BE2C (cell line): ENCODE results near the gene EVL.
A peak's percentile ranks its signal among the peaks of the same experiment; 100 is the strongest.

Experiments
- DNase-seq: peaks from one replicate; pipeline ENCODE4 v3.0.0-alpha.2; 2020
- H3K27me3 ChIP-seq: fragments of 250-450 bp; sonication (Bioruptor Pico); 2 replicates; pipeline ENCODE4 v1.5.1; 2020; ENCODE audit warnings: mild to moderate bottlenecking
- H3K36me3 ChIP-seq: fragments of 250-450 bp; sonication (Bioruptor Pico); 2 replicates; pipeline ENCODE4 v1.5.1; 2020; ENCODE audit warnings: mild to moderate bottlenecking
- H3K4me1 ChIP-seq: fragments of 250-450 bp; sonication (Bioruptor Pico); 2 replicates; pipeline ENCODE4 v1.5.1; 2020
- H3K4me3 ChIP-seq: 2 replicates; pipeline ENCODE4 v1.5.1; 2011; ENCODE audit warnings: low read depth, low read length
- H3K9me3 ChIP-seq: fragments of 250-450 bp; sonication (Bioruptor Pico); 2 replicates; pipeline ENCODE4 v1.5.1; 2020
- TF ChIP-seq, protein P1 (sequence below): IDR thresholded peaks from 2 replicates; pipeline ENCODE4 v1.5.1; 2012; ENCODE audit warnings: mild to moderate bottlenecking, low read depth, low read length

EVL gene

GRCh38 chr14:100106250-100107112 lies 41.3 kb downstream of the EVL start:
- no peak overlapping the region for H3K4me3 ChIP-seq
- TF ChIP-seq, protein P1, sequence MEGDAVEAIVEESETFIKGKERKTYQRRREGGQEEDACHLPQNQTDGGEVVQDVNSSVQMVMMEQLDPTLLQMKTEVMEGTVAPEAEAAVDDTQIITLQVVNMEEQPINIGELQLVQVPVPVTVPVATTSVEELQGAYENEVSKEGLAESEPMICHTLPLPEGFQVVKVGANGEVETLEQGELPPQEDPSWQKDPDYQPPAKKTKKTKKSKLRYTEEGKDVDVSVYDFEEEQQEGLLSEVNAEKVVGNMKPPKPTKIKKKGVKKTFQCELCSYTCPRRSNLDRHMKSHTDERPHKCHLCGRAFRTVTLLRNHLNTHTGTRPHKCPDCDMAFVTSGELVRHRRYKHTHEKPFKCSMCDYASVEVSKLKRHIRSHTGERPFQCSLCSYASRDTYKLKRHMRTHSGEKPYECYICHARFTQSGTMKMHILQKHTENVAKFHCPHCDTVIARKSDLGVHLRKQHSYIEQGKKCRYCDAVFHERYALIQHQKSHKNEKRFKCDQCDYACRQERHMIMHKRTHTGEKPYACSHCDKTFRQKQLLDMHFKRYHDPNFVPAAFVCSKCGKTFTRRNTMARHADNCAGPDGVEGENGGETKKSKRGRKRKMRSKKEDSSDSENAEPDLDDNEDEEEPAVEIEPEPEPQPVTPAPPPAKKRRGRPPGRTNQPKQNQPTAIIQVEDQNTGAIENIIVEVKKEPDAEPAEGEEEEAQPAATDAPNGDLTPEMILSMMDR = no peak; the same call in 1 of the 2 replicates
- peaks cover 10% of the 10 kb centered on the region for H3K4me1 ChIP-seq
- DNase-seq = no peak
- H3K36me3 ChIP-seq = peaks cover 8% of the 10 kb centered on the region
- H3K27me3 ChIP-seq = no peaks in the 10 kb centered on the region
- no peaks in the 10 kb centered on the region for H3K9me3 ChIP-seq

DNA sequence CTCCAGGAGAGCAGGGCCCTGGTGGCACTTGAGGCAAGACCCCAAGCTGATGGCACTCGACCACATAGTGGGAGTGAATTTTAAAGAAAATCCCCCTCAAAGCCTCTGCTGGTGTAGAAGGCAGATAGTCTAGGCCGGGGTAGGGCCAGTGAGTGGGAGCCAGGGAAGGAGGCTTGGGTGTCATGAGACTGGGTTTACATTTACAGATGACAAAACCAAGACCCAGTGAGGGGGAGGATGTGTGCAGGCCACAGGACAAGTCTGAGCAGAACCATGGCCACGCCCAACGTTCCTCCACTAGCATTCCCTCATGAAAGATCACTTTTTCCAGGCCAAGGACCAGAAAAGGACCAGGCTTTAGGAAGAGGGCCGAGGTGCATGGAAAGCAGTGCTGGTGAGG lies 42.0 kb downstream of the EVL start:
- no peaks in the 10 kb centered on the region for H3K27me3 ChIP-seq
- TF ChIP-seq, protein P1 = no peak
- H3K4me3 ChIP-seq = no peak overlapping the region
- H3K36me3 ChIP-seq = peaks cover 8% of the 10 kb centered on the region
- no peak for DNase-seq
- H3K4me1 ChIP-seq = peaks cover 10% of the 10 kb centered on the region
- no peaks in the 10 kb centered on the region for H3K9me3 ChIP-seq

DNA sequence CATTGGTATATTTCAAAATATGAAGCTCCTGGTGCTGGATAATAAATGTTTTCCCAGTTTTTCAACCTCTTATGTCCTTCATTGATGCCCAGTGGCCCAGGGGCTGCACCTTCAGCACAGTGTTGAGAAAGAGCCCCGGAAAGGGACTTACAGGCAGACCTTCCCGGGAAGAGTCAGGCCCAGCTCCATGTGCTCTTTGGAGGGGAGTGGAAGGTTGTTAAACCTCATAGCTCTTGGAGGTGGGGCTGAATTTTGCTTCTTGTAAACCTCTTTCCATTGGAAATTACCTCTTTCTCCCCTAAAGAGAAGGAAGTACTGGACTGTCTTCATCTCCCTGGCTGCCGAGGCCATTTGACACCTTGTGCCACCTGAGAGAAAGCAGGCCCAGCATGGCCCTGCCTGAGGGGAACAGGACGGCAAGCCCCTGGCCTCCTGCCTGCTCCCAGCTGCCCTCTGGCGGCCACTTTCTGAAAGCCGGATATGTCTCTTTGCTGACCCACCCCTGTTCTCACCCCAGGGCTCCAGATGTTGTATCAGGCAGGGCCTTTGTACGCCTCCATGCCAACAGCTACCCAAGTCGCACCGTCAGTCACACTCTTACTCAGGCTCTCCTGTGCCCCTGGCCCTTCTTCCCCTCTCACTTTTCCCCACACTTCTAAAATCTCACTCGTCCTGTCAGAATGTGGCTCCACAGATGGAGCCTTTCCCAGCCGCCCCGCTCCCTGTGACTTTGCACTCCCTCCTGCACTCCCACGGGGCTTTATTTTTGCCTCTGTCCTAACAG lies 43.0 kb downstream of the EVL start:
- peaks cover 8% of the 10 kb centered on the region for H3K36me3 ChIP-seq
- DNase-seq = peak; percentile 92
- no peaks in the 10 kb centered on the region for H3K27me3 ChIP-seq
- peaks cover 10% of the 10 kb centered on the region for H3K4me1 ChIP-seq
- H3K4me3 ChIP-seq = no peak overlapping the region
- TF ChIP-seq, protein P1 = peak; percentile 93
- H3K9me3 ChIP-seq = no peaks in the 10 kb centered on the region

DNA sequence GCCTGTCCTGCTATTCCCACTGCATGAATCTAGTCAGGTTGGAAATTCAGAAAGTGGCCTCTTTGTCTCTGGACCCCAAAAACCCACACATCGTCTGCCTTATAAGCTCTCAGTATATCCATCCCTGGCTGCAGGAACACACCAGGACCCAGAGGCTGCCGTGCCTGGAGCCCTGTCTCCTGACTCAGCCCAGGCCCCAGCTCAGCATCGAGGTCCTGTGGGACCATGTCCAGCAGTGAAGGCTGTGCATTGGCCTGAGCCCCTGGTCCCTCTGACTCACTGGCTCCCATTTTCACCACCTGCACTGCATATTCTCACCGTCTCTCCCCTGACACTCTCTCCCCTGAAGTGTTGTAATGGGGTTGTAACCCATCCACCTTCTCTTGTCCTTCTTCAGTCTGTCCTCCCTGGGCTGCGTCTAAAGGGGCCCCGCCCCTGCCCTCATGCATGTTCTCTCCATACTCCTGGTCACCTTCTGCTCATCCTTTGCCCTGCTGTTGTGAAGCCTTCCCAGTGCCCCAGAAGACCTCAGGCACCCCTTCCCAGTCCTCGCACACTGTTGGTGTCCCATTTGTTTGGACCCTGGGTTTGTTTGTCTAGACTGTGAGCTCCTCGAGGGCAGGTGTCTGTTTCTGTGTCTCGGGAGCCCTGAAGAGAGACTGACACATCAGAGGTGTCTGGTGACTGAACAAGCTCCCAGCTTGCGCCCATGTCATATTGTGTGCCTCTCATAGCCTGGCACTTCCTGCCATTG lies 43.8 kb downstream of the EVL start:
- Histone ChIP-seq H3K27me3 (no peaks in the 10 kb centered on the region), H3K36me3 (peaks cover 4% of the 10 kb centered on the region), H3K4me3 (no peak overlapping the region), H3K9me3 (no peaks in the 10 kb centered on the region), H3K4me1 (peaks cover 10% of the 10 kb centered on the region)
- no peak for DNase-seq
- TF ChIP-seq, protein P1 = no peak

DNA sequence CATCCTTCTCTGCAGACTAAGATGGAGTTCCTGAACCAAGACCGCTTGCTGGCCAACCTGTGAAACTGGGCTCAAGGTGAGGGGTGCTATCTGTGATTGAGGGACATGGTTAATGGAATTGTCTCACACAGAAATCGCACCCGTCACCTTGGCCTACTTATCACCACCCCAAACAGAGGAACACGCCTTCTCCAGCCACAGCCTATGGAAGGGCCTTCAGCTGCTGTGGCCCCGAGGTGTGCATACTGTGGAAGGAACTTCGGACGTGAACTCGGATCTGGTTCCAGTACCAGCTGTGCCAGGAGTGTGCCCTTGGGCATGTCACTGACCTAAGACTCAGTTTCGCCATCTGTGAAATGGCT lies 44.4 kb downstream of the EVL start:
- no peak overlapping the region for H3K4me3 ChIP-seq
- peaks cover 6% of the 10 kb centered on the region; the same call in 1 of the 2 replicates for H3K4me1 ChIP-seq
- no peak for DNase-seq

More for the DNA sequence above, 44.4 kb downstream of the EVL start:
- Histone ChIP-seq H3K27me3 (no peaks in the 10 kb centered on the region), H3K36me3 (peaks cover 4% of the 10 kb centered on the region), H3K9me3 (no peaks in the 10 kb centered on the region)
- TF ChIP-seq, protein P1 = no peak
